Measurements from ENCODE around the gene TRANK1. TPM values are rescaled to one million over a fixed set of nuclear protein-coding genes. Genes with fewer than 3 reads are reported as not detected.

TRANK1 gene
- total and polyA plus RNA-seq, 2 of the 8 experiments (the other 6 are each of a cell fraction or from before 2014, with no cell fraction given): 2.9 to 8.8 TPM

DNA sequence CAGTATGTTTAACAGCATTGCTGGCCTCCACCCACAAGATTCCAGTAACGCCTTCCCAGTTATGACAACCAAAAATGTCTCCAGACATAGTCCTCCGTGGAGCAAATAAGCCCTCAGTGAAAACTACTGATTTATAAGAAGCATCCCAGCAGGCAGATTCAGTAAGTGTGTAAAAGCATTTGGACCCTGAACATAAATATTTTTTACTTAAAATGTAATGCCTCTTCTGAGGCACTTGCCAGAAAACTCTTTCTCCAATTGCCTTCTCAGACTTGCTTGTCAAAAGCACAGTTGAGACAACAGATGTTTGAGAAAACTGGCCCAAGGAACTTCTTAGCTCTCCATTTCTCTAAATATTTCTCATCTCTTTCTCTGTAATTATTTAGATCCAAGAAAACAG, 148.7 kb downstream of the TRANK1 start (continued):
- TF ChIP-seq CBX8 (IDR thresholded peaks at IDR 0.05; ENCODE audit: borderline replicate concordance, low read depth, low read length): no peak
- TF ChIP-seq POU5F1 (IDR thresholded peaks at IDR 0.05; ENCODE audit: low read depth, low read length): no peak
- TF ChIP-seq, protein P1, sequence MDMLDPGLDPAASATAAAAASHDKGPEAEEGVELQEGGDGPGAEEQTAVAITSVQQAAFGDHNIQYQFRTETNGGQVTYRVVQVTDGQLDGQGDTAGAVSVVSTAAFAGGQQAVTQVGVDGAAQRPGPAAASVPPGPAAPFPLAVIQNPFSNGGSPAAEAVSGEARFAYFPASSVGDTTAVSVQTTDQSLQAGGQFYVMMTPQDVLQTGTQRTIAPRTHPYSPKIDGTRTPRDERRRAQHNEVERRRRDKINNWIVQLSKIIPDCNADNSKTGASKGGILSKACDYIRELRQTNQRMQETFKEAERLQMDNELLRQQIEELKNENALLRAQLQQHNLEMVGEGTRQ (IDR thresholded peaks at IDR 0.05; ENCODE audit: low read length): no peak
- no peak for TF ChIP-seq RAD21 (IDR thresholded peaks at IDR 0.05 in 1 of 2, conservative IDR thresholded peaks at IDR 0.05 in 1 of 2; ENCODE audit: low read depth in 2 of 2, low read length in 2 of 2)
- no peak for TF ChIP-seq SP2 (IDR thresholded peaks at IDR 0.05; ENCODE audit: low read length)
- TF ChIP-seq KDM5A (IDR thresholded peaks at IDR 0.05; ENCODE audit: low read length): no peak

All from H1 (cell line).